Ovary (tissue), 9 donors: ENCODE data around the gene KIF1A. TPM values are rescaled to one million over a fixed set of nuclear protein-coding genes. Genes with fewer than 3 reads are reported as not detected.

Source experiments
- DNase-seq, 5 donors: peaks; one replicate each; pipeline ENCODE4 v3.0.0-alpha.2; 2019 to 2020
- H3K27ac ChIP-seq, 2 donors: fragments of 200-600 bp; one replicate each; pipeline versions ENCODE4 v1.5.1 to v1.8.0; 2019 to 2022
- H3K27me3 ChIP-seq: fragments of 200-600 bp; one replicate; pipeline ENCODE4 v1.8.0; 2022
- H3K36me3 ChIP-seq: fragments of 200-600 bp; sonication (generic); one replicate; pipeline ENCODE4 v1.5.1; 2019
- H3K4me1 ChIP-seq: one replicate; pipeline ENCODE4 v1.8.1; 2013; ENCODE audit warnings: mild to moderate bottlenecking, moderate library complexity; ENCODE audit not compliant: insufficient read depth
- H3K4me3 ChIP-seq: fragments of 200-600 bp; sonication (generic); one replicate; pipeline ENCODE4 v1.5.1; 2017
- H3K9me3 ChIP-seq, 2 donors: fragments of 200-600 bp in 1 of 2; sonication (generic) in 1 of 2; one replicate each; pipeline versions ENCODE4 v1.5.1 to v1.8.1; 2013 to 2019; ENCODE audit warnings: mild to moderate bottlenecking in 1 of 2, moderate library complexity in 1 of 2
- EP300 ChIP-seq: sonication (generic); formaldehyde crosslinking; IDR thresholded peaks from one replicate; pipeline ENCODE4 v1.6.1; 2017; ENCODE audit warnings: antibody characterized with exemption
- POLR2A ChIP-seq: fragments of 450-650 bp; IDR thresholded peaks from one replicate; pipeline ENCODE4 v1.6.1; 2017; ENCODE audit warnings: antibody characterized with exemption, mild to moderate bottlenecking, moderate library complexity
- WGBS, 3 donors: extraction: QIAGEN DNeasy Blood & Tissue Kit in 1 of 3; methylation state at CpG; one replicate each; pipeline versions ENCODE4 v1.1.5 to v1.1.7; 2013 to 2017; 5-methylcytosine and 5-hydroxymethylcytosine counted together
- intact Hi-C, 4 donors: fragments of 100-400 bp; cut with DNase I; formaldehyde crosslinking; loops; one replicate each; pipeline versions ENCODE4 v1.11.0 to v1.15.1; 2022 to 2023
- polyA plus RNA-seq, 2 donors: library from polyadenylated mRNA; stranded (reverse); fragments of 200-250 nt in 1 of 2; fragments of 350-450 nt in 1 of 2; fragmentation: Illumina TruSeq in 1 of 2; extraction: RNeasy Lipid Tissue Mini Kit (QIAGEN cat#74804) in 1 of 2; gene quantifications; one replicate each; pipeline ENCODE4 v1.2.3, GENCODE V29; 2013 to 2014
- total RNA-seq, 7 donors: library from RNA; depleted of rRNA in 2 of 7; stranded (reverse); fragments of >200 nt in 2 of 7; fragmentation: NEBNext Ultra II Directional in 3 of 7; extraction: Animal tissue kit (Norgen Biotek cat#: 25700) in 3 of 7; gene quantifications; one replicate each; pipeline versions ENCODE4 v1.1.0 to v1.2.4, GENCODE V29; 2016 to 2023
- TF ChIP-seq, protein P1 (sequence below), 3 donors: fragments of 450-650 bp in 2 of 3; fragments of 200-600 bp in 1 of 3; IDR thresholded peaks; one replicate each; pipeline versions ENCODE4 v1.5.1 to v1.8.0; 2016 to 2022; ENCODE audit warnings: antibody characterized with exemption in 3 of 3, mild to moderate bottlenecking in 1 of 3
- donor health status: DM: no; HTN: no; CAD: no; lungs with moderate emphysema.
- donor health status: DM: no; HTN: no; CAD: no.
- donor health status: Bipolar disorder and iron deficiency.
- donor health status: DM: yes; HTN: yes; CAD: no.
- donor health status: DM: no; HTN: no; CAD: no.
- donor health status: DM: yes; HTN: yes; CAD: no.

KIF1A gene
- total and polyA plus RNA-seq, 9 donors, result 0.48 to 4.4 (median 1.2) TPM

GRCh38 chr2:240768216-240768615 lies 51.8 kb downstream of the KIF1A start:
- no peaks in the 10 kb centered on the region for H3K36me3 ChIP-seq
- H3K27me3 ChIP-seq, result no peaks in the 10 kb centered on the region
- no peak overlapping the region for H3K4me3 ChIP-seq
- intact Hi-C loops, result no loop called here
- DNase-seq, result no peak
- no peak overlapping the region for H3K27ac ChIP-seq
- TF ChIP-seq, protein P1, sequence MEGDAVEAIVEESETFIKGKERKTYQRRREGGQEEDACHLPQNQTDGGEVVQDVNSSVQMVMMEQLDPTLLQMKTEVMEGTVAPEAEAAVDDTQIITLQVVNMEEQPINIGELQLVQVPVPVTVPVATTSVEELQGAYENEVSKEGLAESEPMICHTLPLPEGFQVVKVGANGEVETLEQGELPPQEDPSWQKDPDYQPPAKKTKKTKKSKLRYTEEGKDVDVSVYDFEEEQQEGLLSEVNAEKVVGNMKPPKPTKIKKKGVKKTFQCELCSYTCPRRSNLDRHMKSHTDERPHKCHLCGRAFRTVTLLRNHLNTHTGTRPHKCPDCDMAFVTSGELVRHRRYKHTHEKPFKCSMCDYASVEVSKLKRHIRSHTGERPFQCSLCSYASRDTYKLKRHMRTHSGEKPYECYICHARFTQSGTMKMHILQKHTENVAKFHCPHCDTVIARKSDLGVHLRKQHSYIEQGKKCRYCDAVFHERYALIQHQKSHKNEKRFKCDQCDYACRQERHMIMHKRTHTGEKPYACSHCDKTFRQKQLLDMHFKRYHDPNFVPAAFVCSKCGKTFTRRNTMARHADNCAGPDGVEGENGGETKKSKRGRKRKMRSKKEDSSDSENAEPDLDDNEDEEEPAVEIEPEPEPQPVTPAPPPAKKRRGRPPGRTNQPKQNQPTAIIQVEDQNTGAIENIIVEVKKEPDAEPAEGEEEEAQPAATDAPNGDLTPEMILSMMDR (IDR thresholded peaks at IDR 0.05), result no peak
- 79 to 94% (median 93%) methylated on average over 7 of the region's 7 CpGs for WGBS, 3 donors
- H3K4me1 ChIP-seq, result no peaks in the 10 kb centered on the region
- H3K9me3 ChIP-seq, result no peaks in the 10 kb centered on the region

GRCh38 chr2:240767341-240767740 lies 52.7 kb downstream of the KIF1A start:
- no peaks in the 10 kb centered on the region for H3K4me1 ChIP-seq
- WGBS, 3 donors, result 93 to 97% (median 95%) methylated on average over 4 to 5 of the region's 5 CpGs
- no peaks in the 10 kb centered on the region for H3K36me3 ChIP-seq
- intact Hi-C loops, result no loop called here
- H3K9me3 ChIP-seq, result no peaks in the 10 kb centered on the region
- no peak overlapping the region for H3K4me3 ChIP-seq
- TF ChIP-seq POLR2A, result no peak
- no peak for TF ChIP-seq EP300
- TF ChIP-seq, protein P1 (IDR thresholded peaks at IDR 0.05), result no peak
- no peak overlapping the region for H3K27ac ChIP-seq
- H3K27me3 ChIP-seq, result no peaks in the 10 kb centered on the region
- DNase-seq, result no peak

DNA sequence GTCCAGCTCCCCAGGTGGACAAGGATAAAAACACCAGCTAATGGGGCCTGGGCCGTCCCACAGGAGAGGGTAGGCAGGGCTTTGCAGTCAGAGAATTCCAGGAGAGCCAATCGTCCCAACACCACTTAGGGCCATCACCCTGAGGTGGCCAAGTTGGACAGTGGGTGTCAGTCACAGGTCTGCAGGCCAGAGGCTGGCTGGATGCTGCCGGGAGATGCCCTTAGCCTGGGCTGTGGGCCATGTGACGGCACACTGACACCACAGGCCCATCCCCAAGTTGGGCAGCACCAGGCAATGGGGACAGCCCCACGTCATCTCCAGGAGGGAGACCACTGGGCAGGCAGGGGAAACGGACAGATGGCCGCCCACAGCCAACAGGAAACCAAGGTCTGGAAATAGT lies 53.9 kb downstream of the KIF1A start:
- H3K27me3 ChIP-seq, result no peaks in the 10 kb centered on the region
- H3K4me3 ChIP-seq, result no peak overlapping the region
- DNase-seq, result no peak
- TF ChIP-seq EP300, result no peak
- TF ChIP-seq, protein P1 (IDR thresholded peaks at IDR 0.05), result no peak
- TF ChIP-seq POLR2A, result no peak
- H3K36me3 ChIP-seq, result no peaks in the 10 kb centered on the region
- 81 to 90% (median 82%) methylated on average over 7 of the region's 7 CpGs for WGBS, 3 donors
- no peaks in the 10 kb centered on the region for H3K4me1 ChIP-seq
- intact Hi-C loops, result no loop called here
- no peak overlapping the region for H3K27ac ChIP-seq
- no peaks in the 10 kb centered on the region for H3K9me3 ChIP-seq

DNA sequence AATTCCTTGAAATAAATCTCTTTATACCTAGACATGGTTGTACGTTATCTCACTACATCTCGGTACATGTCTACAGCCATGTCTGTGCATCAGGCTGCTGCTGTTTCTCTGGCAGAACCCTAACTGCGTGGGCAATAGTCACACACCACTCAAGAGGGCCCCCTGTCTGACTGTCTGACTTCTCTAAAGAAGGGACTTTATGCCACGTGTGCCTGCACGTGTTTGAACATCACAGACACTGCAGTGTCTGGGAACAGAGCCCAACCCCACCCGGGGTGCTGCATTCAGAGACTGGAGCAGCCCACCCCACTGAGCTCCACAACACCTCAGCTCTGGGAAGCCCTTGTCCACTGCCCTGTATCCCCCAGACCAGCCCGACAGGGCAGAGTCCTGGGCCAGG lies 55.0 kb downstream of the KIF1A start:
- no peaks in the 10 kb centered on the region for H3K4me1 ChIP-seq

More for the DNA sequence above, 55.0 kb downstream of the KIF1A start:
- Histone ChIP-seq H3K27me3 (no peaks in the 10 kb centered on the region), H3K36me3 (no peaks in the 10 kb centered on the region), H3K9me3 (no peaks in the 10 kb centered on the region), H3K4me3 (no peak overlapping the region), H3K27ac (no peak overlapping the region)
- intact Hi-C loops, result no loop called here
- DNase-seq, result no peak
- WGBS, 3 donors, result 68 to 72% (median 68%) methylated on average over 7 of the region's 7 CpGs
- TF ChIP-seq EP300, result no peak
- TF ChIP-seq, protein P1 (IDR thresholded peaks at IDR 0.05), result no peak
- no peak for TF ChIP-seq POLR2A
